Measurements from ENCODE around the gene TBC1D9B.

- TF ChIP-seq CTCF (IDR thresholded peaks at IDR 0.05 in 4 of 5, conservative IDR thresholded peaks at IDR 0.05 in 1 of 5) = no peak
- TF ChIP-seq POLR2A (IDR thresholded peaks at IDR 0.05) = no peak
Measured at GRCh38 chr5:179882338-179882737, 25.4 kb downstream of the TBC1D9B start.

All from gastrocnemius medialis (tissue), 4 donors.